GM04504 (cell line): ENCODE data around the gene CD300LB.

Source experiments
- DNase-seq: peaks from one replicate; pipeline ENCODE4 v3.0.0-alpha.2; 2012; ENCODE audit warnings: low read depth

The CD300LB gene

DNA sequence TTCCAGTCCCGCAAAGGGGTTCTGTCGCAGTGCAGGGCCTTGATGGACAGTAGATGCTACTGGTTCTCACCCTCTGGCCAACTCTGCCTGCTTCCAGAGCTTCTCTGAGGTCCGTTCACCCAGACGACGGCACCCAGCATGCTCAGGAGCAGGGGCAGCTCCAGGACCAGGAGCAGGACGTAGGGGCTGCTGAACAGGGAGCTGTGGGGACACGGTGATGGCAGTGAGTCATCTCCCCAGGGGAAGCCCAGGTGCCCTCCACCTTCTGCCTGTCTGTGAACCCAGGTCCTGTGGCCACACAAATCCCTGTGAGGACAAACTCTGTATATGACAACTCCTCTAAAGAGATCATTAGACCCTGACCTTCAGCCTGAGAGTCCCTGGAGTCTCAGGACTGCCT is 18.1 kb upstream of the CD300LB start:
- DNase-seq: no peak

GRCh38 chr17:74547736-74548135 is 16.5 kb upstream of the CD300LB start:
- no peak for DNase-seq

DNA sequence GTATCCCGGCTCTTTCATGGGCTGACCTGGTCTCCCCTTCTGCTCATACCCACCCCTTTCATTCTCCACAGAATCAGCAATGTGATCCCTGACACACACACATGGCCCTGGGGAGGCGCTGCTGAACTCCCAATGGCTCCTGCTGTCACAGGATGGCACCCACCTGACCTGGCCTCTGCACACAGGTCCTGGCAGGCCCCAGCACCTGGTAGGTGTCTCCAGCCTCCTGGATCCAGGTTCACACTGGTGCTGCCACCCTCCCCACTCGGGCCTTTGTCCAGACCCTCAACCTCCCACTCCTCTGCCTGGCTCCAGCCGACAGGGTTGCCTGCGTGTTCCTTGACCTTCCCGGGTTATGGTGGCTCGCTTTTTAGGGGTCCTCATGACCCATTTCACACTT is 16.0 kb upstream of the CD300LB start:
- DNase-seq: no peak

- DNase-seq: no peak
These were observed 15.3 kb upstream of the CD300LB start for GRCh38 chr17:74546586-74546985.

DNA sequence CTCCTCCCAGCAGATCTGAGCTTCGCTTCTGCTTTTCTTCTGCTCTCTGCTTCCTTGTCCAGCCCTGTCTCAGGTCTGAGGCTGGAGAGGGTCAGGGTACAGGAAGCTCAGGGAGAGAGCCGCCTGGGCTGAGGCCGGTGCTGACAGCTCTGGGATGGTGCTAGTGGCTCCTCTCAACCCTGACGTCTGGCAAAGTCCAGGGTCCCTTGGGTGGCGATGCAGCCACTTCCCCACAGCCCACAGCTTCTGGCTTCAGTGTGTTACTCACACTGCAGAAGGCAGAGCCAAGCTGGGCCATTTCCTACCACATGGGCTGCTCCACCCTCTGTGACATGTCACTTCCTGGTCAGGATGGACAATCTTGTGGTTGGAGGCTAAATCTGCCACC is 14.6 kb upstream of the CD300LB start, which contains the start of gene CD300C:
TSS of gene CD300C (minus strand) at position 273 of the 388 bp plus-strand sequence. CDS start 333 bp downstream, outside the sequence.
- DNase-seq: no peak

DNA sequence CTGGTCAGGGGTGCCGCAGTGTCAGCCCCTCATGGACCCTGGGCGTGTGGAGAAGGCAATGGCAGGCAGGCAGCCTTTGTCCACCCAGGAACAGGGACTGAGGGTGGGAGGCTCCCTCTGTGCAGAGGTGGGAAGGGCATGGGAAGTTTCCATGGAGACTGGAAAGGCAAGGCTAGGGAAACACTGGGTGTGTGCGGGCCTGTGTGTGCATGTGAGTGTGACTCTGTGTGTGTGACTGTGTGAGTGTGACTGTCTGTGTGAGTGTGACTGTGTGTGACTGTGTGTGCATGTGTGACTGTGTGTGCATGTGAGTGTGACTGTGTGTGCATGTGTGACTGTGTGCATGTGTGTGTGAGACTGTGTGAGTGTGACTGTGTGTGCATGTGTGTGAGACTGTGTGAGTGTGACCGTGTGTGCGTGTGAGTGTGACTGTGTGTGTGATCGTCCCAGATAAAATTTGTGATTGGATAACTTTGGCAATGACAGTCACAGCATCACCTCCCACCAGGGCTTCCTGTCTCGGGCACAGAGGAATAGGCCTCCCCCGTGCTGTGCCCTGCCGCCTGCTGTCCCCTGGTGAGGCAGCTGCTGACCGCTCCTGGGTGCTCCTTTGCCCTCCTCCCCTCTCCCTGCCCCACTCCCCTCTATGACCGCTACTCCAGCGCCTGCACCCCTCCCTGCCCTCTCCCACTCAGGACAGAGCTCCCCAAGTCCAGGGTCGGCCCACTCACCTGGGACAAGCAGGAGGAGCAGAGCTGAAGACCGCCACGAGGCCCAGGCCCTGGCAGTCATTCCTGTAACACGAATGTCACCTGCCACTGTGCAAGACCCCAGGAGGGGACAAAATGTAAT is 13.9 kb upstream of the CD300LB start:
- no peak for DNase-seq

GRCh38 chr17:74543891-74544760 is 12.9 kb upstream of the CD300LB start:
- no peak for DNase-seq

DNA sequence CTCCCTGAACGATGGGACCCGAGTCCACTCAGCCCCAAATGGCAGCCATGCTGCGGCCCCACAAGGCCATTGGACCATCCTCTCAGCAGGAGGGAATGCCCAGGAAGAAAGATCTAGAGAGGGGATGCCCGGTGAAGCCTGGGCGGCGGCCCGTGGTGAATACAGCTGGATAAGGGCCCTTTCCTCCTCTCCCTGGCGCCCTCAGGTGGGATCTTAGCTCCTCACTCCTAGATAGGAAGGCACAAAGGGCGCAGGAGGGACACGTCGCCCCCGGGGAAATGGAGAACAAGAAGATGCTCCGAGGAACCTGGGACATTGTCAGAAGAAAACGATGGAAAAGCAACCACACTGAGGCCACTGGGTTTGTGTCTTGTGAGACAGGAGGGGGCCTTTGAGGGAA is 12.1 kb upstream of the CD300LB start:
- no peak for DNase-seq

DNA sequence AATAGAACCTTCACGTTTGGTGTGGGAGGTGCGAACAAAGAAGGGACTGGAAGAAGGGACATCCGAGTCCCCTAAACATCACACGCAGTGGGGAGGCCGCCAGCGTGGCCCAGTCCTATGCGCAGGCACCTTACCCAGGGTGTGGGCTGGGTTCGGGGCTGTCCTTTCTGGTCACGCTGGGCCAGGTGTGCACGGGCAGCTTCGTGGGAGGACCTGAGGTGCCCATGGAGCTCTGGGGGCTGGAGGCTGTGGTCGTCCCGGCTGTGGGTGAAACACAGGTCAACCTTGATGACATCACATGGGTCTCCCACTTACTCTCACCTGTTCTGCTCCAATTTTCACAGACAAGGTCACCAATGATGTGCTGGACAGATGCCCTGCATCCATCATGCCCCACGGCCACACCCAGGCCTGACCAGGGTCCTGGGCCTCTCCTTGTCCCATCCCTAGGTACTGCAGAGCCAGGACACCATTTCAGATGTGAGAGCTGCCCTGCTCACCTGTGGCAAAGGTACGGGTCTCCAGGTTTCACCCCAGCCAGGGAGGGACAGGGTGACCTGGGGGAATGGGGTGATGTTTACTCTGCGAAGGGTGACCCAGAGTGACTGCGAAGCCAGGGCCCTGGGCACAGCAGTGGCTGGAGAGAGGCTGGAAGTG is 11.6 kb upstream of the CD300LB start:
- DNase-seq: no peak

GRCh38 chr17:74542166-74542565 is 10.9 kb upstream of the CD300LB start:
- DNase-seq: no peak

DNA sequence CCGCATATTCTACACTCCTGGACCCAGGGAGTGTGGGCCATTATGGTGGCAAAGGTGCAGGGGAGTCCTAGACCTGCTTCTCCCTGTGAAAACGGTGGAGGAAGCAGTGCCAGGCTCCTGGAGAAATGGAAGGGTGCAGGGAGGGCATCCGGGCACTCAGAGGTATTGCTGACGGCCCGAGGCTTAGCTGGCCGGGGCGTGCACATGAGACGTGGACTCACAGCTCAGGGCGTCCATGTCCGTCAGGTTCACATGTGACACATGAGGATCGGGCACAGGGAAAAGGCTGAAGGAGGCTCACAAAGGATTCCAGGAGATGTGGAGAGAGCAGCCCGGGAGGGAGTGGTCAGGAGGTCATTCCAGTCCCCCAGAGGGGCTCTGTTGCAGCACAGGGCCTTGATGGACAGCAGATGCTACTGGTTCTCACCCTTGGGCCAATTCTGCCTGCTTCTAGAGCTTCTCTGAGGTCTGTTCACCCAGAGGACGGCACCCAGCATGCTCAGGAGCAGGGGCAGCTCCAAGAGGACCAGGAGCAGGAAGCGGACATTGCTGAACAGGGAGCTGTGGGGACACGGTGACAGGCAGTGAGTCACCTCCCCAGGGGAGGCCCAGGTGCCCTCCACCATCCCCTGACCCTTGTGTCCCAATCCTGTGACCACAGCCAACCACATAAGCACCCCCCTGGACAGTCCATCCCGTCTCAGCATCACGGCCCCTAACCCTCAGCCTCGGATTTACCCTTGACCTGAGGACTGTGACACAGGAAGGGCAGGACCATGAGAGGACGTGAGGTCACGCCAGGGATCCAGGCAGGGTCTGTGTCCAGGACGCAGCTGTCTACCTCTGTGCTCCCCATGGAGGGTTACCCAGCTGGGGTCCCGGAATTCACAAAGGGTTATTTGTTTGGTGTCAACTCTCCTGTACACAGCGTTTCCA is 10.2 kb upstream of the CD300LB start:
- DNase-seq: no peak

GRCh38 chr17:74539281-74539820 is 8.1 kb upstream of the CD300LB start:
- no peak for DNase-seq

GRCh38 chr17:74536890-74537289 is 5.6 kb upstream of the CD300LB start:
- DNase-seq: no peak

- no peak for DNase-seq
These were observed 840 bp upstream of the CD300LB start for GRCh38 chr17:74532115-74532514.

- DNase-seq: no peak
These were observed 484 bp downstream of the CD300LB start for GRCh38 chr17:74530831-74531150.

DNA sequence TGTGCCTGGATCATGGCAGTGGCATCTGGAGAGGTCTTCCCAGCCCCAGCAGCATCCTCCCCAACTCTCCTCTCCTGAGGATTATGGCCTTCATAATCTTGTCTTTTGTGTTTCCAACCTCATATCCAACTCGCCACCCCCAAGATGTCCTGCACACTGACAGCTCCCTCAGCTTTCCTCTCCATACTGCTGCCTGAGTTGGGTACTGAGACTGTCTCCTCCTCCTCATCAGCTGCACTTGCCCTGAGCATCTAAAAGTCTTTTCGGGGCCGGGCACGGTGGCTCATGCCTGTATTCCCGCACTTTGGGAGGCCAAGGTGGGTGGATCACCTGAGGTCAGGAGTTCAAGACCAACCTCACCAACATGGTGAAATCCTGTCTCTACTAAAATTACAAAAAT is 2.0 kb downstream of the CD300LB start:
- DNase-seq: no peak

- DNase-seq: no peak
These were observed 2.6 kb downstream of the CD300LB start for GRCh38 chr17:74528491-74529199.

DNA sequence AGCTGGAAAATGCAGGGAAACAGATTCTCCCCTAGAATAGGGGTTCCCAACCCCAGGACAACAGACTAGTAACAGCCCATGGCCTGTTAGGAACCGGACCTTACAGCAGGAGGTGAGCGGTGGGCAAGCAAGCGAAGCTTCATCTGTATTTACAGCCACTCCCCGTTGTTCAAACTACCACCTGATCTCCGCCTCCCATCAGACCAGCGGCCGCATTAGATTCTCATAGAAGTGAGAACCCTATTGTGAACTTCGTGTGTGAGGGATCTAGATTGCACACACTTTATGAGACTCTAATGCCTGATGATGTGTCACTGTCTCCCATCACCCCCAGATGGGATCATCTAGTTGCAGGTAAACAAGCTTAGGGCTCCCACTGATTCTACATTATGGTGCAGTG is 3.5 kb downstream of the CD300LB start:
- no peak for DNase-seq

DNA sequence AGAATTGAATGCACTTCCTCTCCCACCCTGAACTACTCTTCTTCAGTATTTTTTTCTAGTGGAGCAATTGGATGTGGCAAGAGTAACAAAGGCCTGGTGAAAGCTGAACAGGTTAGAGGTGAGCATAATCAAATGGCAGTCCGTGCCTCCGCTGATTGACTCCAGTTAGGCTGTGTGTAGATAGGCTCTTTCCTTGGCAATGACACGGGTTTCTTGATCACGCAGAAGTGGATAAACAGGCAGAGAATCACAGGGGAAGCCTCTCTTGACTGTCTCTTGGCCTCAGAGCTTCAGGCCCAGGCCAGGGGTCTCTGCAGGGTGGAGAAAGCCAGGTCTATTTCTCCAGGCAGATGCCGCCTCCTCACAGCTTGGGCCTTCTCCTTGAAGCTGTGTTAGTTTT is 4.2 kb downstream of the CD300LB start:
- DNase-seq: no peak

GRCh38 chr17:74526681-74527080 is 4.6 kb downstream of the CD300LB start:
- no peak for DNase-seq
